GM20431 (cell line): Measurements from ENCODE around the gene TOMM6.
"Not testable (repeated sequence)": the region's sequence is repeated elsewhere in the genome, so short reads cannot be mapped to it uniquely, and the experiment has no call there.

Source experiments
- in situ Hi-C: fragments of 300-500 bp; cut with MseI, MboI; formaldehyde crosslinking; loops from one replicate; pipeline ENCODE4 v1.15.0; 2020; ENCODE audit warnings: low sequenced_read_pairs; ENCODE audit not compliant: unreplicated experiment

Gene TOMM6

GRCh38 chr6:41759905-41760579 lies 27.5 kb upstream of the TOMM6 start:
- in situ Hi-C loops: no loop called here

GRCh38 chr6:41763470-41763869 lies 24.0 kb upstream of the TOMM6 start:
- in situ Hi-C loops: no loop called here

- in situ Hi-C loops: not testable (repeated sequence)
Measured at GRCh38 chr6:41766043-41766664, 21.3 kb upstream of the TOMM6 start.

- in situ Hi-C loops: no loop called here
Measured at GRCh38 chr6:41767112-41767833, 20.2 kb upstream of the TOMM6 start.

GRCh38 chr6:41768545-41769308 lies 18.8 kb upstream of the TOMM6 start:
- in situ Hi-C loops: no loop called here

- in situ Hi-C loops: no loop called here
Measured at GRCh38 chr6:41769376-41769775, 18.1 kb upstream of the TOMM6 start.

- in situ Hi-C loops: loop anchor here (10.0 kb wide), 1 partner anchor 166 kb away; no protein-coding TSS in a partner anchor
Measured at GRCh38 chr6:41770381-41771057, 17.0 kb upstream of the TOMM6 start.

- in situ Hi-C loops: loop anchor here (10.0 kb wide), 1 partner anchor 167 kb away; no protein-coding TSS in a partner anchor
Measured at GRCh38 chr6:41771058-41771983, 16.2 kb upstream of the TOMM6 start.

- in situ Hi-C loops: loop anchor here (10.0 kb wide), 1 partner anchor 170 kb away; no protein-coding TSS in a partner anchor
Measured at GRCh38 chr6:41774841-41775240, 12.7 kb upstream of the TOMM6 start.

- in situ Hi-C loops: loop anchor here (10.0 kb wide), 1 partner anchor 171 kb away; no protein-coding TSS in a partner anchor
Measured at GRCh38 chr6:41775293-41775882, 12.1 kb upstream of the TOMM6 start.

- in situ Hi-C loops: loop anchor here (10.0 kb wide), 1 partner anchor 173 kb away; no protein-coding TSS in a partner anchor
Measured at GRCh38 chr6:41777551-41778285, 9.8 kb upstream of the TOMM6 start.

- in situ Hi-C loops: loop anchor here (10.0 kb wide), 1 partner anchor 174 kb away; no protein-coding TSS in a partner anchor
Measured at GRCh38 chr6:41778895-41779294, 8.6 kb upstream of the TOMM6 start.

GRCh38 chr6:41779336-41779735 lies 8.2 kb upstream of the TOMM6 start:
- in situ Hi-C loops: loop anchor here (10.0 kb wide), 1 partner anchor 175 kb away; no protein-coding TSS in a partner anchor

GRCh38 chr6:41779788-41780550 lies 7.5 kb upstream of the TOMM6 start, which contains the start of gene FRS3:
FRS3 (minus strand) TSS chr6:41779900; CDS start chr6:41776987, 2,913 bp downstream.
- in situ Hi-C loops: loop anchor here (10.0 kb wide), 1 partner anchor 175 kb away; no protein-coding TSS in a partner anchor

GRCh38 chr6:41780551-41781365 lies 6.7 kb upstream of the TOMM6 start, which contains the start of gene PRICKLE4:
PRICKLE4 (plus strand) TSS chr6:41780782; CDS start chr6:41783474, 2,692 bp downstream.
- in situ Hi-C loops: no loop called here

GRCh38 chr6:41781366-41781730 lies 6.1 kb upstream of the TOMM6 start:
- in situ Hi-C loops: no loop called here
